ENCODE data around the gene KCTD17. TPM values are rescaled to one million over a fixed set of nuclear protein-coding genes. Genes with fewer than 3 reads are reported as not detected.

KCTD17 gene
- polyA plus RNA-seq, 3 donors: 26.0 to 34.5 (median 32.8) TPM

GRCh38 chr22:37036655-37037377 is 14.7 kb upstream of the KCTD17 start:
- DNase-seq: no peak

DNA sequence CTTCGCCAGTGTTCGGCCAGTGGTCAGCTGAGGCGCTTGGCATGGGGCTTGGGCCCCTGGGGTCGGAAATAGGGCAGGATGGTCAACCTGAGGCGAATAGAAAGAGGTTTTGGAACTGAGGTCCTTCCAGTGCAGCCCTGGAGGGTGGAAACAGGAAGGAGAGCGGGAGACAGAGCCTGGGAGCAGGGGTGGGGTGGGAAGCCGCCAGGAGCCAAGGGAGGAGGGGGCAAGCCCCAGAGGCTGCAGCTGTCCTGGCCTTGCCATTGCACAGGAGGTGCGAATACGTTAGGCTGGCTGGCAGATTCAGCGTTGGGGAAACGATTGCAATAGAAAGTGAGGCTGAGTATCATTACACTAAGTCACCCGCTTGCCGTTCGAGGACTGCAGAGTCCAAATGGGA is 13.9 kb upstream of the KCTD17 start:
- DNase-seq: no peak

DNA sequence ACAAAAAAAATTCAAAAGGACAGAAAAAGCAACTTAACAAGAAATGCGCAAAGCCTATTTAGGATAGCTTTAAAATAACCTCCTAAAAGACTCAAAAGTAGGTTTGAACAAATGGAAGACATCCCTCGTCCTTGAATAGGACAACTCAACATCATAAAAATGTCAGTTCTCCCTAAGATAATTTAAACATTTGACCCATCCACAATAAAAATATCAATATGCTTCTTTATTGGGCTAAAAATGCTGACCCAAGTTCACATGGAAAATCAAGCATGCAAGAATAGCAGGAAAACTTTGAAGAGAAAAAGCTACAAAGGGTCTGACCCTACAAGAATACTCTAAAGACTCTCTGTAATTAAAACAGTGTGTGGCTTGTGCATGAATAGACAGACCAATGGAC is 12.1 kb upstream of the KCTD17 start:
- no peak for DNase-seq

- DNase-seq: no peak
Measured at GRCh38 chr22:37043209-37043827, 8.2 kb upstream of the KCTD17 start.

- DNase-seq: no peak
Measured at GRCh38 chr22:37043828-37044538, 7.6 kb upstream of the KCTD17 start.

- no peak for DNase-seq
Measured at GRCh38 chr22:37044634-37045625, 6.6 kb upstream of the KCTD17 start.

- no peak for DNase-seq
Measured at GRCh38 chr22:37045958-37046357, 5.6 kb upstream of the KCTD17 start.

DNA sequence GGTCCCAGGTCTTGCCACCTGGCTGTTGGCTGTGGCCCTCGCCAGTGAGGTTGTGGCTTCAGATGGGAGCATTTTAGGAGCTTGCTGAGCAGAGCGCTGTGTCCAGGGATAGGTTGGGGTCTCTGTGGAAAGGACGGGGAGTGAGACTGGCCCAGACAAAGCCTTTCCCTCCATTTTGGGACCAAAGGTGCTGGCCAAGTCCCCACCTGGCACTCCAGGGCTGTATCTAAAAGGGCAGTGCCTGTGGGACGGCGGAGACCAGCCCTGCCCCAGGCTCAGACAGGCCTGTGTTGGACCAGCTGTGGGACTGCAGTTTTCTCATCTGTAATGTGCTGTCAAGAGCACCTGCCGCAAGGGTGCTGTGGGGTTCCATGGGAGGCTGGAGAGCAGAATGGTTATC is 5.0 kb upstream of the KCTD17 start:
- no peak for DNase-seq

- no peak for DNase-seq
Measured at GRCh38 chr22:37047006-37047405, 4.5 kb upstream of the KCTD17 start.

DNA sequence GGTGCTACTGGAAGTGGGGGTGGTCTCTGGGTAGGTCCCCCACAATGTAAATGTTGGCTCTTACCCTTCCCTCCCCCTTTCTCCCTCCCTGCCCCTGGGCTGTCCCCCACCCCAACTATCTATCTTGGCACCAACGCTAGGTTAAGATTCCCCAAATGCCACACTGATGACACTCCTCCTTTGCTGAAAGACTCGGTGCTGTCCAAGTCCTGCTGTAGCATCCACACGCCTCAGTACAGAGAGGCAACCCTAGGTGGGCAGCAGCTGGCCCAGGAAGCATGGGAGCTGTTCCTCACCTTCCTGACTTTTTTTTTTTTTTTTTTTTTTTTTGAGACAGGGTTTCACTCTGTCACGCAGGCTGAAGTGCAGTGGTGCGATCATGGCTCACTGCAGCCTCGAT is 3.4 kb upstream of the KCTD17 start:
- DNase-seq: no peak

DNA sequence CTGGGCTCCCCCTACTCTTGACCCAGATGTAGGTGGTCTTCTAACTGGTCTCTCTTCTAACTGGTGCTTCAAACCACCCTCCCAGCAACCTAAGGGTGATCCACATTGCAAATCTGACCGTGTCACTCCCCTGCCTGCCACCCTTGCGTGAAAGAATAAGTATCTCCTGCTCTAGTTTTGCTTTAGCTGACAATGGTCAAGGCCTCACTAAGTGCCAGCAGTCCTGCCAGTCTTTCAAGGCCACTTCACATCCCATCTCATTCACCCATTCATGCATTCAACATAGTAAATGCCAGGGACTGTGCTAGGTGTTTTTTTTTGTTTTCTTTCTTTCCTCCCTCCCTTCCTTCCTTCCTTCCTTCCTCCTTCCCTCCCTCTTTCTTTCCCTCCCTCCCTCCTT is 2.3 kb upstream of the KCTD17 start:
- DNase-seq: no peak

DNA sequence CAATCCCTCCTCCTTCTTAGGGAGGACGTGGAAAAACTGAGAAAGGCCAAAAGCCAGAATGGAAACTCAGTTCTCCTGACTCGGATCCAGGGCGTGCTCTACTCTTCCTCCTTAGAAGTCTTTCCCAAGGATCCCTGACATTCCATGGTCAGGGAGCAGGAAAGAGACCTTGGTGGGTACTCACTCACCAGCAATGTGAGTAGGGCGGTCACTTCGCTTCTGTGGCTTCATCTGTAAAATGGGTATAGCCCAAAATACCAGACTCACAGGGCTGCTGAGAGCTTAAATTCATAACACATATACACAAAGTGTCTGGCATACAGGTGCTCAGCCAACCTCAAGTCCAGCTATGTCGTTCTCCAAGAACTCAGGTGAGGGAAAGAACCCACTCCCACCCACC is 629 bp upstream of the KCTD17 start:
- DNase-seq: no peak

DNA sequence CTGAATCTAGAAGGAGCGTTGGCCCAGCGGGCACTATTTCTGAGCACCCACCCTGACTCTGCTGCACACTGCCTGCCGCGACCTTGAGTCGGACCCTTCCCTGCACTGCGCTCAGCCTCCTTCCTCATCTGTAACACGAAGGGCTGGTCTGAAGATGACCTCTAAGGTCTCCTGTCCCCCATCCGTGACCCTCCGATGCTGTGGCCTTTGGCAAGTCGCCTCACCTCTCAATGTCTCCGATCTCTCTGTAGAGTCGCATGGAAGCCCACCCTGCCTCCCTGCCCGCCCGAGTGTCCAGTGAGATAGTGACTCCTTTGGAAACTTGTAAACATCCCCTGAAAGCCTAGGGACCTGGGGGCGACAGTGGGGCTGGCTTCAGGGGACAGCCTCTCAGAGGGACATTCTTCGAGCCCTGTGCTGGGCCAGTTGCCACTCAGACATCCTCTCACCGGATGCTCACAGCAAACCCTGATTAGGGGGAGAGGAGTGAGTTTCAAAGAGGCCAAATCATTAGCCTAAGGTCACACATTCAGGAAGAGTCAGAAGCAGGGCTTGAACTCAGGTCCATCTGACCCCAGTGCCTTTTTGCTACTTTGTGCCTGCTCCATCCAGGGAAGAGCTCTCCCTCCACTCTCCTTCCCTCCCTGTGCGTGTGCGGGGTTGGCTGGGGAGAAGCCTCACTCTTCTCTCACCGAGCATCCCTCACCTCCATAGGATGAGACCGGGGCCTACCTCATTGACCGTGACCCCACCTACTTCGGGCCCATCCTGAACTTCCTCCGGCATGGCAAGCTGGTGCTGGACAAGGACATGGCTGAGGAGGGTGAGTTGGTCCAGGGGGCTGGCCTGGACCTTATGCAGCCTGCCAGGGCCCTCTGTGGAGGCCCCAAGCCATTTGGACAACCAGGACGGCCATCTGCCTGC is 1.1 kb downstream of the KCTD17 start:
- DNase-seq: no peak

GRCh38 chr22:37053310-37054055 is 1.9 kb downstream of the KCTD17 start:
- no peak for DNase-seq

DNA sequence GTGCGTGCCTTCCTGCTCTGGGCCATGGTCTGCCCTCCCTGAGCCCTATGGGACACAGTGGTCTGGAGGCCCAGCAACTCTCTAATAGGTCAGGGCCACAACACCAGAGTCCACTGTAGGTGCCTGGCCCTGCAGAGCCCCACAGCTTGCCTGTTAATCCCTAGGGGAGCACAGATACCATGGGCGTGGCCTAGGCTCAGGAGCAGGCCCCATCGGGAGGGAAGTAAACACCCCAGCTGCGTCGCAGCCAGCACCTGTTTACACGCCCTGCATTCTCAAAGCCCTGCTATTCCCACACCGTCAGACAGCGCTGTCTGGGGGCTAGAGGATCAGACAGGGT is 2.5 kb downstream of the KCTD17 start:
- DNase-seq: no peak

DNA sequence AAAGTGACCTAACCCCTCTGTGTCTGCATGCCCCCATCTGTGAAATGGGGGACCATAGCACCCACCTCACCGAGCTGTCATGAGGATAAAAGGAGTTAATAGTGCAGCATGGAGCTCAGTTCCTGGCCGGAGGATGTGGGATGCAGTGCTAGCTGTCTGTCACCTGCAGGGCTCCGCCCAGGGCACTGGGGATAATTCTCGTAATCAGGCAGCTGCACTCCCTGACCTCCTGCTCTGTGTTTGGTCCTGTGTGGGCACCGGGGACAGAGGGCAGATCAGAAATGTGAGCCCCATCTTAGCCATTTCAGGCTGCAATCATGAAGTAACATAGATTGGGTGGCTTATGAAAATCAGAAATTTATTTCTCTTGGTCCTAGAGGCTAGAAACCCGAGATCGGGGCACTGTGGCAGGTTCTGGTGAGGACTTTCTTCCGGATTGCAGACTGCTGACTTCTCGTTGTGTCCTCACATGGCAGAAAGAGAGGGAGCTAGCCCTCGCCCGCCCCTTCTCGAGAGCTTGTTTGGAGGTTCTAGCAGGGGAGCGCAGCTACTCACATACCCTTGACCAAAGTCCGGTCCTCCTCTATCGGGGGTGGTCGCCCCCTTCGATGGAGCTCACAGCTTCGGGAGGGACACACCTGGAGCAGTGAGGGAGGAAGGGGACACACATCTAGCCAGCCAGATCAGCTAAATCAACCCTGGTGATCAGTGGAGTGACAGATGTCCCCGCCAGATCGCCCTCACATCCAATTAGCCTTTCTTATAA is 3.2 kb downstream of the KCTD17 start:
- no peak for DNase-seq

- no peak for DNase-seq
Measured at GRCh38 chr22:37056246-37056645, 4.7 kb downstream of the KCTD17 start.

GRCh38 chr22:37057226-37057625 is 5.7 kb downstream of the KCTD17 start:
- no peak for DNase-seq

GRCh38 chr22:37057796-37058510 is 6.4 kb downstream of the KCTD17 start:
- no peak for DNase-seq

Measured in renal pelvis (tissue), 4 donors.